HG03575 (cell line): ENCODE data around the gene ZNF213.
"Not testable (repeated sequence)": the region's sequence is repeated elsewhere in the genome, so short reads cannot be mapped to it uniquely, and the experiment has no call there.

ENCODE experiments used
- ATAC-seq: cut with Tn5 transposase; IDR thresholded peaks from one replicate; pipeline ENCODE4 v1.9.1; 2021; ENCODE audit not compliant: unreplicated experiment, insufficient number of reproducible peaks, low FRiP score; ENCODE audit errors: extremely low read depth

Gene ZNF213

DNA sequence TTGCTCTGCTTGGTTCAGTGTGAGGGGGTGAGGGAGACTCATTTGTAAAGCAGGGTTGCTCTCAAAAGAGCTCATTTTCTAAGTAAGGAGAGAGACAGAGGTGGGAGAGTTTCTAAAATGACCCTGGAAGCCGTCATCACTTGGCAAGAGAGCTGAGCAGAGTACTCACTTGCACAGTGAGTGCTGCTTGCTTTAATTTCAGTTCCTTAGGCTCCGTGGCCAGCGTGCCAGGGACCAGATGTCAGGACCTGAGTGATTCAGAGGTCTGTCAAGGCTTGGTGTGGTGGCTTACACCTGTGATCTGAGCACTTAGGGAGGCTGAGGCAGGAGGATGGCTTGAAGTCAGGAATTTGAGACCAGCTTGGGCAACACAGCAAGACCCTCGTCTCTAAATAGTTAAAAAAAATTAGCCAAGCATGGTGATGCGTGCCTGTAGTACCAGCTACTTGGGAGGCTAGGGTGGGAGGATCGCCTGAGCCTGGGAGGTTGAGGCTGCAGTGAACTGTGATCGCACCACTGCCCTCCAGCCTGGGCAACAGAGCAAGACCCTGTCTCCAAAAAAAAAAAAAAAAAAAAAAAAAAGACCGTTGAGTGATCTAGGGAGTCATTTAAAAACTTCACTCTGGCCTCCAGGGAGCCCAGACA, 11.8 kb upstream of the ZNF213 start:
- no peak for ATAC-seq

DNA sequence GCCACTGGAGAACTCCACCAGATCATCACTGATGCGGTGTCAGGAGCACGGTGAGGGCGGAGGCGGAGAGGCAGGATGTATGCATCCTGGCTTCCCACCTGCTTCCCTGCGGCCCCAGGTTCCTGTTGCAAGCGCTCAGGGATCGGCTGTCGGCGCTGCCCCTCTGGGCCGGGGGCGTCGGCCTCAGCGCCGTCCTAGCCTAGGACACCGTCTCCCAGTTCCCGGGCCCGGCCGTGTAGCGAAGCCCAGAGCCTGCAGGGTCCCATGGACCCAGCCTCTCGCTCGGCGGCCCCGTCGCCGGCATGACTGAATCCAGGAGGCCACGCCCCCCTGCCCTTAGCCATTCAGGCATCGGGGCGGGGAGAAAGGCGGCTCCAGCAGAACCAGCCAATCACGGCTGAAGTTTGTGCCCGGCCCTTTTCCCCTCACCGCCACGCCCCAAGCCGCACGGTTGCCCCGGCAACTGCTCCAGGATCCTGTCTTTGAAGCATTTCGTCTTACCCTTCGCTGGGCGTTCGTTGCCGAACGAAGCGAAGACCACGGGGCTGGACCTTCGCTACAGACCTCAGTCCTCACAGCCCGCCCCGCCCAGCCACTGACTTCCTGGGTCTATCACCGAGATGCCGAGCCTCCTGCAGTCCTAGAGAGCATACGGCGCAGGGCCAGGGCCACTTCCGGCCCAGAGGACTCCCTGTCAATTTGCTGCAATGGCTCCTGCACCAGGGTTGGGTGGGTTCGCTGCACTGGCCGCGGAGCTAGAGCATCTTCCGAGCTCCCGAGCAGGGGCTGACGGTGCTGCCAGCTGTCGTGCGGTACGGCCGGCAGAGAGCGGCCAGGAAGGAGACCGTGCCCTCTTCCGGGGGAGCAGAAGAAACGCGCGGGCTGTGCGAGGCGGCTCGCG, 10.6 kb upstream of the ZNF213 start:
- ATAC-seq, result no peak

DNA sequence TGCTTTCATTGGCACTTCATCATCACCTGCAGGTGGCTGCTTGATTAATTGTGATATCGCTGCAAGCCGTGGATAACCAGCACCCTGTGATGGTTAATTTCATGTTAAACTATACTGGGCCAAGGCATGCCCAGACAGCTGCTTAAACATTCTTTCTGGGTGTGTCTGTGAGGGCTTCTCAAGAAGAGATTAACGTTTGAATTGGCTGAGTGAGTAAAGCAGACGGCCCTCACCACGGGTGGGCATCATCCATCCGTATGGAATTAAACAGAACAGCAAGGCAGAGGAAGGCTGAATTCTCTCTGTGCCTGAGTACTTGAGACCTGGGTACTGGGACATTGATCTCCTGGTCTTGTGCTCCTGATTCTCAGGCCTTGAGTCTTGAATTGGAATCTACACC, 7.1 kb upstream of the ZNF213 start:
- ATAC-seq, result no peak

DNA sequence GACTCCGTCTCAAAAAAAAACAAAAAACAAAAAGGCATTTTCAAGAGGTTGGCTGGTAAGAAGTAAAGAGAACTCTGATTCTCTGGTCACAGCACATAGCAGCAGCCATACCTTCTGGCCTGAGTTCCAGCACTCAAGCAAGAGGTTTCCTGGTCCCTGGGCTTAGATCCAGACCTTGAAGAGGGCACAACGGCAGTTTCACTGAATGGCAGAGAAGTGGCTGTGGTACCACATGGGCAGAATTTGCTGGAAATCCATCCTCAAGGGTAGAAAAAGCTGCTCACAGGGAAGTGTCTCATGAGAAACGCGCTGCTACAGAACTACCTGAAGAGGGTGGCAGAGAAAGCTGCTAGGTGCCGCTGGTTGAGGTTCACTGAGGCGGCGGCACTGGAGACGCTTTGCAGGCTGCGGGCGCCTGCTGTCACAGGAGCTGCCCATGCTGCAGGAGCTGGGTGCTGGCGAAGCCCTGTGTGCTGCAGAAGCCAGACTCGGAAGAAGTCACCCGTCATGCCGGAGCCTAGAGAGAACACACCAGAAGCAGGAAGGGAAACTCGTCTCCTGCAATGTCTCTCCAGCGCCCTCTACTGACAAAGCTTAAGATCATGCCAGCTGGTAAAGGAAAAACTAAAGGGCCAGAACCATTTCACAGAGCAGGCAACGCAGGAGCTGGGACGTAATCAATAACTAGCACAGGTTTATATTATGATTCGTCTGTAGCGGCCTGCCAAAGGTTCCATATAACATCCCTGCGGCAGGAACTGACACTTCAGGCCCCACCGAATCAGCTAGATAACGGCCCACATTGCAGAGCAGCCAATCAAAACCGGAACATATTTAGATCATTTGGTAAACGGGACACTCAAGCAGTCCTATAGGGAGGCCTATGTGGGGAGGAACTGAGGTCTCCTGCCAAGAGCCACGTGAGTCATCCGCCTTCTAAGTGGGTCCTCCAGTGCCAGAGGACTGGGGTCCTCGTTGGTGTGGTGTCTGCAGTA, 5.4 kb upstream of the ZNF213 start:
- no peak for ATAC-seq

DNA sequence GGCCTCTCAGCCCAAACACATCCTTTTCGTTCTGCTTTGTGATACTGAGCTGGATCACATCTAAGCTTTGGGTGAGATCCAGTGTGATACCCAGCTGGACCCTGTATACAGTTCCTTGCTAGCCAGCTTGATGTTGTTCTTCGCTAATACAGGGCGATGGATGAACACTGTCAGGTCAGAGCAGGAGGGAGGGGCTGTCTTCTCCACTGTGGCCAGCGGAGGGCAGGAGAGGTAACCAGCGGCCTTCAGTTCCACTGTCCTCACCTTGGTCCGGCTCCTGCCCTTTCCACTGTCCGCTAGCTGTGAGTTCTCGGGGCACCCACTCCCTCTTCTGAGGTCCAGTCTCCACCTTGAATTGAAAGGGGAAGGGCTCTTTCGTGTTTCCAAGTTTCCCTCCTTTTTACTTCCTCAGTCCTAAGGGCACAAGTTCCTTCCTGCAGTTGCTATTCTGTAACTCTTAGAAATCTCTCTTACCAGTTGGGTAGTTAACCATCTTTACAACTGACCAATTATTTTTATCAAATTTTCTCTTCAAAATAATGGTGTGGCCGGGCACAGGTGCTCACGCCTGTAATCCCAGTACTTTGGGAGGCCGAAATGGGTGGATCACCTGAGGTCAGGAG, 3.0 kb upstream of the ZNF213 start:
- ATAC-seq, result no peak

DNA sequence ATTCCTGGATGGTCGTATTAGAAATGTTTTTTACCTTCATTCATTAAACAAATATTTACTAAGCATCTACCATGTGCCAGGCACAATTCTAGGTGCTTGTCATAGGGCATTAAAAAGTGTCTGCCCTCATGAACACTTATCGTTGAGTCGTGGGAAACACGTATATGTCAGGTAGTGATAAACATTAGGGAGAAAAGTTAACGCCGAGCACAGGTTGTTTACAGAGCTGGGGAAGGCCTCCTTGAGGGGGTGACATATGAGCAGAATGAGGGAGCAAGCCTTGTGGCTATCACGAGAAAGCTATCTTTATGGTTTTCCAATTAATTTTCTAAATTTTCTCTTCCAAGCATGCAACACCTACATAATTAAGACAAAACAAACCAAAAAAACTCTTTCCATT, 985 bp upstream of the ZNF213 start:
- ATAC-seq, result no peak

DNA sequence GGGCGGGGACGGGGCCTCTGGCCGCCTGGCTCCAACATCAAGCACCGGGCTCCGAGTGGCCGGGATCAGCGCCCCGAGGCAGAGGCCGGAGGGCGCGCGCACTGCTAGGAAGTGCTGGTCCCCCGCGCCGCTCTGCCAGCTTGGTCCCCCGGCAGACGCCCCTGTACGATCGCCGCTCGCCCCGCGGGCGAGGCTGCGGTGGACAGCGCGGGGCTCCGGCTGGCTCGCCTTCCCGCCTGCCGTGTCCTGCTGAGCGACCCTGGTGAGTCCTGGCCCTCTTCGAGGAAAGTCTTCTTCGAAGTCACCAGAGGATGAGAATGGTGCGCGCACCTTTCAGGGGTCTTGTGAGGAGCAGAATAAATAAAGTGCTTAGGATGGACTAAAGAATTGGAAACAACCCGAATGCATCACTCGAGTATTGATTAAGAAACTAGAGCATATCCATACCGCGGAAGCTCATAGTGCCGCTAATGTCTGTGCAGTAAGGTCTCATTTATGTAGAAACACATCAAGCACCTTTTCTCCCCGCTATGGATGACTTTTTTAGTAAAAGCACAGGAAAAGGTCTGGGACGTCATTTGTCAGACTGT, 392 bp downstream of the ZNF213 start:
- ATAC-seq, result no peak

DNA sequence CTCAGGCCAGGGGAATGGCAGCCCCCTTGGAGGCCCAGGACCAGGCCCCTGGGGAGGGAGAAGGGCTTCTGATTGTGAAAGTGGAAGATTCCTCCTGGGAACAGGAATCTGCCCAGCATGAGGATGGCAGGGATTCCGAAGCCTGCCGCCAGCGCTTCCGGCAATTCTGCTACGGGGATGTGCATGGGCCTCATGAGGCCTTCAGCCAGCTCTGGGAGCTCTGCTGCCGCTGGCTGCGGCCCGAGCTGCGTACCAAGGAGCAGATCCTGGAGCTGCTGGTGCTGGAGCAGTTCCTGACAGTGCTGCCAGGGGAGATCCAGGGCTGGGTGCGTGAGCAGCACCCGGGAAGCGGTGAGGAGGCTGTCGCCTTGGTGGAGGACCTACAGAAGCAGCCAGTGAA, 2.4 kb downstream of the ZNF213 start:
- no peak for ATAC-seq

DNA sequence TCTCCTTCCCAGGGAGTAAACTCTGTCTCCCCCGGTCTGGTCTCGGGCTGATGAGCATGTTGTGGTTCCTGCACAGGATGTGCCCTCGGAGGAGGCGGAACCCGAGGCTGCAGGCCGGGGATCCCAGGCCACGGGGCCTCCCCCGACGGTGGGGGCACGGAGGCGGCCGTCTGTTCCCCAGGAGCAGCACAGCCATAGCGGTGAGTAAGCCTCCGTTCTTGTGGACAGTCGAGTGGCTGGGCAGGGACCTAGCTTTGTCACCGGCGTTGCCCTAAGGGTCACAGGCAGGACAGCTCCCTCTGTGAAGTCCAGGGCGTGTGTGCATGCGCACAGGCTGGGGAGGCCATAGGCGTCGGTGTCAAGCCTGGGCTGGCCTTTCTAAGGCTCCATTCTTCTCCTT, 3.5 kb downstream of the ZNF213 start:
- ATAC-seq, result no peak

DNA sequence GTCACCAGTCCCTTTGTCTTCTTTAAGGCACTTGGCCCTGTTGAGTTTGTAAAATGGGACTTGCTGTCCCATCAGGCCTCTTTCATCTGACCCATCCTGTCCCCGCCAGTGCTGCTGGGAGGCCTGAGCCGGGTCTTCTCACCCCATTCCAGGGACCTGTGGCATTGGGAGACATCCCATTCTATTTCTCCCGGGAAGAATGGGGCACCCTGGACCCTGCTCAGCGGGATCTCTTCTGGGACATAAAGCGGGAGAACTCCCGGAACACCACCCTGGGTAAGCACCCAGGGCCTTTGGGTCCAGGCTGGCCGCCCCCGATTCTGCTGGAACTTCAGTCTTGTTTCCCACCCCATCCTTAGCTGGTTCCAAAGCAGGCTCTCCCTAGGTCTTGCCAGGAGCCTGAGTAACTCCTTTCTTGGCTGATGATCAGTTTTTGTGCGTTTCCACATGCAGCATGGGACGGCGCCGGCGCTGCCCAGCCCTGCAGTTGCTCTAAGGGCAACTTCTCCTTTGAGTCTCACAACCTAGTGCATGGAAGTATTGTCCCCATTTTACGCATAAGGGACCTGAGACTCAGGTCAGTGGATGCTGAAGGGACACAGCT, 4.1 kb downstream of the ZNF213 start:
- no peak for ATAC-seq

DNA sequence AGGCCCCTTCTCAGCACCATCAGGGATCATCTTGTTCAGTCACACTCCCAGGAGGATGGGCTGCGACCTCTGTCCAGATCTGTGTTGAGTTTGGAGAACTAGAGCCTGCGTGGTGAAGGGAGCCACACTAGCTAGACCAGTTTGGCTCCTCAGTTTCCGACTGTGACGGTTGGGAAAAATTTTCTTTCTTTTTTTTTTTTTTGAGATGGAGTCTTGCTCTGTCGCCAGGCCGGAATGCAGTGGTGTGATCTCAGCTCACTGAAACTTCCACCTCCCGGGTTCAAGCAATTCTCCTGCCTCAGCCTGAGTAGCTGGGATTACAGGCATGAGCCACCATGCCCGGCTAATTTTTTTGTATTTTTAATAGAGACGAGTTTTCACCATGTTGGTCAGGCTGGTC, 4.7 kb downstream of the ZNF213 start:
- ATAC-seq, result not testable (repeated sequence)

DNA sequence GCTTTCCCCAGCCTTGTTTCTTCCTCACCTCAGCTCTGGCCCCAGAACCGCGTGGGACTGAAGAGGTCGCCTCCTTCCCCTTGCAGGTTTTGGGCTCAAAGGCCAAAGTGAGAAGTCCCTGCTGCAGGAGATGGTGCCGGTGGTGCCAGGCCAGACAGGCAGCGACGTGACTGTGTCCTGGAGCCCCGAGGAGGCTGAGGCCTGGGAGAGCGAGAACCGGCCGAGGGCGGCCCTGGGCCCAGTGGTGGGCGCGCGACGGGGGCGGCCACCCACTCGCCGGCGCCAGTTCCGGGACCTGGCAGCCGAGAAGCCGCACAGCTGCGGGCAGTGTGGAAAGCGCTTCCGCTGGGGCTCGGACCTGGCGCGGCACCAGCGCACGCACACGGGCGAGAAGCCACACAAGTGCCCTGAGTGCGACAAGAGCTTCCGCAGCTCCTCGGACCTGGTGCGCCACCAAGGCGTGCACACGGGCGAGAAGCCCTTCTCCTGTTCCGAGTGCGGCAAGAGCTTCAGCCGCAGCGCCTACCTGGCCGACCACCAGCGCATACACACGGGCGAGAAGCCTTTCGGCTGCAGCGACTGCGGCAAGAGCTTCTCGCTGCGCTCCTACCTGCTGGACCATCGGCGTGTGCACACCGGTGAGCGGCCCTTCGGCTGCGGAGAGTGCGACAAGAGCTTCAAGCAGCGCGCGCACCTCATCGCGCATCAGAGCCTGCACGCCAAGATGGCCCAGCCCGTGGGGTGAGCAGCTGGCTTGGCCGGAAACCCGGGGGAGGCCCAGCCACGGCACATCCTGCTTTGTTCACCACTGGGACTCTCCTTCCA, 6.0 kb downstream of the ZNF213 start:
- no peak for ATAC-seq

DNA sequence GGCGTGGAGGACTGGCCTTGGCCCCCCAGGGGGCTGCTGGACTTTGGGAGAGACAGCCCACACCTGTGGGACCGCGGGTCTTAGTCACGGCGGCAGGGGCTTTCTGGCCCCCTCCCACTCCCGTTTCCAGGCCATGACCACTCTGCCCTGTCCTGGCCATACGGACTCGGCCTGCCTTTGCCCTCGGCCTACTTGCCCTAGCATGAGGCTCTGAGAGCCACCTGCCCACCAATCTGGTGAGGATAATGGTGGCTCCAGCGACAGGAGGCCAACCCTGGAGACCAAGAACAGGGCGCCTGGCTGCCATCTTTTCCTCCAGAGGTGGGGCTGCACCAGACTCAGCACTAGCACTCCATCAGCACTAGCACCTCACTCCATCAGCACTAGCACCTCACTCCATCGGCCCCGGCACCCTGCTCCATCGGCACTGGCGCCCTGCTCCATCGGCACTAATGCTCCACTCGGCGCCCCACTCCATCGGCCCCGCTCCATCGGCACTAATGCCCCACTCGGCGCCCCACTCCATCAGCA, 7.0 kb downstream of the ZNF213 start:
- no peak for ATAC-seq

DNA sequence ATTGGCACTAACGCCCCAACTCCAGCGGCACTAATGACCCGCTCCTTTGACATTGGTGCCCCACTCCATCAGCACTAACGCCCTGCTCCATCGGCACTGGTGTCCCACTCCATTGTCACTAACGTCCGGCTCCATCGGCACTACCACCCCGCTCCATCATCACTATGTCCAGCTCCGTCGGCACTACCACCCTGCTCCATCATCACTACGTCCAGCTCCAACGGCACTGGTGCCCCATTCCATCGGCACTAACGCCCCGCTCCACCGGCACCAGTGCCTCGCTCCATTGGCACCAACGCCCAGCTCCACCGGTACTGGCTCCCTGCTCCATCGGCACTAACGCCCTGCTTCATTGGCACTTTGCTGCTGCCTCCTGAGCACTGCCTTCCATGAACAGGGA, 7.5 kb downstream of the ZNF213 start:
- no peak for ATAC-seq

DNA sequence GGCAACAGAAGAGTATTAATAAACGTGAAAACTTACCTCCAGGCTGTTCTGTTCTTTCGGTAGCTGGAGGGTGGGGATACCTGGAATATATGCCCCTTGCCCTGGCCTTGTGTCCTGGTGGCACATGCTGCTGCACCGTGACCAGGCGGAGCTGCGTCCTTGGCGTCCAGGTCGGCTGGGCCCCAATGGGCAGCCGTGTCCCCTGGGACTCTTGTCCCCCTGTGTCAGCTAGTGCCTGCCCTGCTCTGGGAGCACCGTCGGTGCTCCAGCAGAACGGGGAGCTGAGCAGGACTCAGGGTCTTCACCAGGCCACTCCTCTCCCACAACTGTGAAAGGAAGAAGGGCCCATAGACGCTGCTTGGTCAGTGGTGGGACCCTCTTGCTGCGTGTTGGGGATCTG, 7.9 kb downstream of the ZNF213 start:
- ATAC-seq, result no peak

DNA sequence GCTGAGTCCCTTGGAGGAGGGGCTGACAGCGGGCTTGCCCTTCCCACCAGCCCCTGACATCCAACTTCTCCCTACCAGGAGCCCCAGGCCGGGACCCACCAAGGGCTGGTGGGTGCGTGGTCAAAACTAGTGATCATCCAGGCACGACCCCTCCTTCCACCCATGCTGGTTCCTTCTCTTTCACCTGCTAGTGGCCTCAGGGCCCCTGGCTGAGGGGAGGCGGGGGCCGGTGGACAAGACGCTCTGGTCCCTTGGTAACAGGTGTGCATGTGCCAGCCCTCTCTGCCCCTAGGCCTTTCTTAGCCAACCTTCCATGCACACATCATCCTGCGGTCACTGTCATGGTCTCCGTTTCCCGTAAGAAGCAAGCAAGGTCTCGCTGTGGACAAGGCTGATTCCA, 8.4 kb downstream of the ZNF213 start:
- ATAC-seq, result no peak

DNA sequence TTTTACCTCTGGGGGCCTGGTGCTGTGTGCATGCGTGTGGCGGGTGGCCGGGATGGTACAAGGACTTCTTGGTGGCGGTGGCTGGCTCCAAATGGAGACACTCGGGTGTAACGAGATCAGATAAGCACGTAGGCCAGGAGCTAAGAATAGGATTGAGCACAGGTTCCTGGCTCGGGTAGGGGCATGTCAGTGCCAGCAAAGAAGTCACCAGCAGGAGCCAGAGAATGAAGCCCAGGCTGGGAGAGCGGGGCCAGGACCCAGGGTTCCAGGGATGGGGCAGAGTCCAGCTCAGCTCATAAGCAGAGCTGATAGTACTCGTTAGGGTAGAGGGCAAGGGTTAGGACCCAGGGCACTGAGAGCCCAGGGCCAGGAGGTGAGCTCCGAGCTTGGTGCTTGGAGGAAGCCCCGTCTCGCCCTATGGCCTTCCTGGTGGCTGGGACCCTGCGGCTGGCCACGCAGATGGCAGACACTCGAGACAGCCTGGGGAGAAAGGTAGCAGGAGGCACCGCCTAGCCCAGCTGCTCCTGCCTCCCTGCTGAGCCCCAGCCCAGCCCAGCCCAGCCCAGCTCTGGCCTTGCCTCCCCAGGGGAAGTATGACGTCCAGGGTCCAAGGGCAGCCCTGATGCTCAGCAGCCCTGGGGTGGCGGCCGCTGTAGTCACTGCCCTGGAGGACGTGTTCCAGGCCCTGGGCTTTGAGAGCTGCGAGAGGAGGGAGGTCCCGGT, 8.9 kb downstream of the ZNF213 start:
- no peak for ATAC-seq
